Smooth muscle cell (in vitro differentiated cells): ENCODE results near the gene COL17A1. TPM values are rescaled to one million over a fixed set of nuclear protein-coding genes. Genes with fewer than 3 reads are reported as not detected.

Experiments
- DNase-seq: peaks from one replicate; lab custom pipeline; 2025; ENCODE audit not compliant: unreplicated experiment; lab: John Stamatoyannopoulos, UW
- H2AFZ ChIP-seq: fragments of 200-600 bp; sonication (generic); 2 replicates; pipeline ENCODE4 v1.6.0; 2016; ENCODE audit warnings: antibody characterized with exemption, low read depth, mild to moderate bottlenecking
- H3F3A ChIP-seq: fragments of 200-600 bp; sonication (generic); 2 replicates; pipeline ENCODE4 v1.6.0; 2017; ENCODE audit warnings: antibody characterized with exemption, low read depth
- H3K27ac ChIP-seq: fragments of 200-600 bp; sonication (generic); 2 replicates; pipeline ENCODE4 v1.5.1; 2016; ENCODE audit warnings: low read depth, mild to moderate bottlenecking
- H3K27me3 ChIP-seq: fragments of 200-600 bp; sonication (generic); 2 replicates; pipeline ENCODE4 v1.6.1; 2016; ENCODE audit warnings: low read depth, mild to moderate bottlenecking
- H3K36me3 ChIP-seq: fragments of 200-600 bp; sonication (generic); 2 replicates; pipeline ENCODE4 v1.5.1; 2016; ENCODE audit warnings: low read depth
- H3K4me1 ChIP-seq: fragments of 200-600 bp; sonication (generic); 2 replicates; pipeline ENCODE4 v1.5.1; 2016; ENCODE audit warnings: low read depth
- H3K4me2 ChIP-seq: fragments of 200-600 bp; sonication (generic); 2 replicates; pipeline ENCODE4 v1.6.0; 2016; ENCODE audit warnings: mild to moderate bottlenecking
- H3K4me3 ChIP-seq: fragments of 200-600 bp; sonication (generic); 2 replicates; pipeline ENCODE4 v1.5.1; 2016; ENCODE audit warnings: mild to moderate bottlenecking
- H3K79me2 ChIP-seq: fragments of 200-600 bp; sonication (generic); 2 replicates; pipeline ENCODE4 v1.6.0; 2016; ENCODE audit warnings: low read depth, mild to moderate bottlenecking
- H3K9ac ChIP-seq: fragments of 200-600 bp; sonication (generic); 2 replicates; pipeline ENCODE4 v1.6.0; 2016; ENCODE audit warnings: low read depth
- H3K9me3 ChIP-seq: fragments of 200-600 bp; sonication (generic); replicated peaks from 2 replicates; pipeline ENCODE4 v1.5.1; 2016; ENCODE audit warnings: low read depth
- H4K20me1 ChIP-seq: fragments of 200-600 bp; sonication (generic); 2 replicates; pipeline ENCODE4 v1.6.0; 2016; ENCODE audit warnings: low read depth
- WGBS: methylation state at CpG from one replicate; pipeline ENCODE4 v1.1.7; 2016; ENCODE audit warnings: low lambda C conversion rate; 5-methylcytosine and 5-hydroxymethylcytosine counted together
- polyA plus RNA-seq: library from polyadenylated mRNA; unstranded; fragments of >200 nt; fragmentation: Nextera tagmentation; extraction: Ambion mirVana; gene quantifications from 2 replicates; pipeline ENCODE4 v1.2.1, GENCODE V29; 2016
- total RNA-seq: library from RNA; depleted of rRNA; stranded (reverse); fragments of >200 nt; gene quantifications from 2 replicates; pipeline ENCODE4 v1.2.3, GENCODE V29; 2014
- TF ChIP-seq, protein P1 (sequence below): fragments of 200-600 bp; sonication (generic); IDR thresholded peaks from 2 replicates; pipeline ENCODE4 v1.5.1; 2017; ENCODE audit warnings: borderline replicate concordance, mild to moderate bottlenecking, antibody characterized with exemption; ENCODE audit not compliant: insufficient read depth, poor library complexity, severe bottlenecking

Gene COL17A1
- total and polyA plus RNA-seq, 2 experiments from 2014 or later: 31.5 to 150 TPM

DNA sequence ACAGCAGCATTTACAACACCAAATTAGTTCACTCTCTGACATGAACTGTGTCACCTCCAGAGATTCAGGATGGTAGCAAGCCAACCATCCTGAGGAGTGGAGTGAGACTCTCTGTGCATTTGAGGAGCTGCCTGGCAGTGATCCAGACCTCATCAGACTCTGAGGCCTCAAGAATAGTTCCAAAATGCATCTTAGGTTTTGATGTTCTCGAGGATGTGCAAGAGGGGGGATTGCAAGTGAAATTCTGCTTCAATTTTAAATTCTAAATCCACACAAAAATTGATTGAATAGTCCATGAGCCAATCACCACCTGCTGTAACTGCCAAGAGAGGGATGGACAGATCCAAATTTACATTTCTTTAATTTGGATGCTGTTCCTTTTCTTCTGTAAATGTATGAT is 69.0 kb downstream of the COL17A1 start:
- Histone ChIP-seq H3K36me3 (peaks cover 12% of the 10 kb centered on the region), H3K9me3 (no peaks in the 10 kb centered on the region), H3K4me1 (no peaks in the 10 kb centered on the region), H3K4me3 (no peak overlapping the region), H4K20me1 (no peaks in the 10 kb centered on the region), H3K27ac (no peak overlapping the region), H3K4me2 (no peak overlapping the region), H3K9ac (no peak overlapping the region), H3K79me2 (no peaks in the 10 kb centered on the region), H3F3A (no peaks in the 10 kb centered on the region), H3K27me3 (no peaks in the 10 kb centered on the region), H2AFZ (no peak overlapping the region)
- 100% methylated on average over 1 of the region's 1 CpG for WGBS
- TF ChIP-seq, protein P1, sequence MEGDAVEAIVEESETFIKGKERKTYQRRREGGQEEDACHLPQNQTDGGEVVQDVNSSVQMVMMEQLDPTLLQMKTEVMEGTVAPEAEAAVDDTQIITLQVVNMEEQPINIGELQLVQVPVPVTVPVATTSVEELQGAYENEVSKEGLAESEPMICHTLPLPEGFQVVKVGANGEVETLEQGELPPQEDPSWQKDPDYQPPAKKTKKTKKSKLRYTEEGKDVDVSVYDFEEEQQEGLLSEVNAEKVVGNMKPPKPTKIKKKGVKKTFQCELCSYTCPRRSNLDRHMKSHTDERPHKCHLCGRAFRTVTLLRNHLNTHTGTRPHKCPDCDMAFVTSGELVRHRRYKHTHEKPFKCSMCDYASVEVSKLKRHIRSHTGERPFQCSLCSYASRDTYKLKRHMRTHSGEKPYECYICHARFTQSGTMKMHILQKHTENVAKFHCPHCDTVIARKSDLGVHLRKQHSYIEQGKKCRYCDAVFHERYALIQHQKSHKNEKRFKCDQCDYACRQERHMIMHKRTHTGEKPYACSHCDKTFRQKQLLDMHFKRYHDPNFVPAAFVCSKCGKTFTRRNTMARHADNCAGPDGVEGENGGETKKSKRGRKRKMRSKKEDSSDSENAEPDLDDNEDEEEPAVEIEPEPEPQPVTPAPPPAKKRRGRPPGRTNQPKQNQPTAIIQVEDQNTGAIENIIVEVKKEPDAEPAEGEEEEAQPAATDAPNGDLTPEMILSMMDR: no peak
- no peak for DNase-seq

DNA sequence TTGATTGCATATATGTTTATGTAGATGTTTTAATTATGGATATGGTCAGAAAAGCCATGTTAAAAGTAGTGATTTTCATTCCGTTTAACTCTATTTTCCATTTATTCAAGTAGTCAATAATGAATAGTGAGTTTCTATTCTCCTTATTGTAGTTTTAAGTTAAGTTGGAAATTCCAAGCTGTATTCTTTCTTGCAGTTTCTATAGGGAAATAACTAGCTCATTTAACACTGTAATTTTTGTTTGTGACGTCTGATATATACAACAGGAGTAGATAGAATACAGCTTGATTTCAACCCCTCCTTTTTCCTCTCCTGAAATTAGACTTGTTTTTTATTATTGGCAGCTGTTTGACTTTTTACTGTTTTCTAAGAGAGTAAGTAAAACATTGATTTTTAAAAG is 71.5 kb downstream of the COL17A1 start:
- TF ChIP-seq, protein P1: no peak
- Histone ChIP-seq H3K79me2 (no peaks in the 10 kb centered on the region), H3K27ac (no peak overlapping the region), H2AFZ (no peak overlapping the region), H4K20me1 (no peaks in the 10 kb centered on the region), H3K36me3 (peaks cover 7% of the 10 kb centered on the region), H3K4me2 (no peak overlapping the region), H3K9ac (no peak overlapping the region), H3K4me1 (no peaks in the 10 kb centered on the region), H3K27me3 (no peaks in the 10 kb centered on the region), H3K4me3 (no peak overlapping the region), H3K9me3 (no peaks in the 10 kb centered on the region), H3F3A (no peaks in the 10 kb centered on the region)
- no peak for DNase-seq
- 97% methylated on average over 2 of the region's 2 CpGs for WGBS

DNA sequence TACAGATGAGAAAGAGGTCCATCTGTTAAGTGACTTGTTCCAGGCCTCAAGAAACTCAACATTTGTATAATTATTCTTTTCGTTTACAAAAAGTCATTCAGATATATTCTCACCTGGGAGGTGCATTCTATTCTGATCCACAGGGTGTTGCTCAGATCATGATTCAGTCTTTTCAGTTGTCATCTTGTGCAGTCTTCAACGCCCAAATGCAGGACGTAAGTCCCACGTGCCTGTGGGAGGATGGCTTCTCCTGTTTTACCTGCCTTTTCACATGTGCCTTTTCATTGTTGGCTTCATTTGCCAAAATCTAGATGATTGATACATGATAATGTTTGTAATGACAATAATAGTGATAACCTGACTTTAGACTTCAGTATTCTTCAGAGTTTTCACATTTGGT is 72.2 kb downstream of the COL17A1 start:
- no peak for DNase-seq
- Histone ChIP-seq H3K9ac (no peak overlapping the region), H3K4me3 (no peak overlapping the region), H3K4me1 (no peaks in the 10 kb centered on the region), H4K20me1 (no peaks in the 10 kb centered on the region), H3K79me2 (no peaks in the 10 kb centered on the region), H3K4me2 (no peak overlapping the region), H2AFZ (no peak overlapping the region), H3F3A (no peaks in the 10 kb centered on the region), H3K27ac (no peak overlapping the region), H3K27me3 (no peaks in the 10 kb centered on the region), H3K9me3 (no peaks in the 10 kb centered on the region), H3K36me3 (peaks cover 2% of the 10 kb centered on the region)
- TF ChIP-seq, protein P1: no peak
- WGBS: 99% methylated on average over 4 of the region's 4 CpGs

DNA sequence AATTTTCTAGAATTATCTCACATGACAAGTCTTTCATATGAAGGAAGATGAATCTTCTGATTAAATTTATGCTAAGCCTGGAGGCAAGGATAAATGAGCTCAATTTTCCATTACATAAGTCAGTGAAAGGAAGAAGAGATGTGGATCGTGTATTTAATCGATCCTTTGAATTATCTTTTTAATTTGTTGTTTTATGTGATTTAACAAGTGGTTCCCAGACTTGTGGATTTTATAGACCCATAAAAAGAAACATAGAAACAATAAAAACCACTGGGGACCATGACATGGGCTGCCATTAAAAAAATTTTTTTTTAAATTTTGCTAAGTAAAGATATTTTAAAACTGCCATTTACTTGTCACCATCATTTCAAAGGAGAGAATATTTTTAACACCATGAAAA is 73.8 kb downstream of the COL17A1 start:
- Histone ChIP-seq H4K20me1 (no peaks in the 10 kb centered on the region), H3K4me3 (no peak overlapping the region), H3K4me2 (no peak overlapping the region), H2AFZ (no peak overlapping the region), H3K9me3 (no peaks in the 10 kb centered on the region), H3K27ac (no peak overlapping the region), H3F3A (no peaks in the 10 kb centered on the region), H3K79me2 (no peaks in the 10 kb centered on the region), H3K4me1 (no peaks in the 10 kb centered on the region), H3K27me3 (no peaks in the 10 kb centered on the region), H3K36me3 (no peaks in the 10 kb centered on the region), H3K9ac (no peak overlapping the region)
- TF ChIP-seq, protein P1: no peak
- 89% methylated on average over 2 of the region's 2 CpGs for WGBS
- no peak for DNase-seq
